H54 (cell line): ENCODE data around the gene POU6F1.

Source experiments
- DNase-seq: peaks from one replicate; pipeline ENCODE4 v3.0.0; 2011; ENCODE audit warnings: low spot score, mixed read lengths; ENCODE audit not compliant: insufficient read length
- FAIRE-seq: peaks from 3 replicates; lab custom pipeline; 2011; peaks lifted over from hg19 to GRCh38; lab: Jason Lieb, UNC
- POLR2A ChIP-seq: IDR thresholded peaks from 2 replicates; pipeline ENCODE4 v1.6.1; 2011; ENCODE audit warnings: low read depth, mild to moderate bottlenecking, low read length

The POU6F1 gene

DNA sequence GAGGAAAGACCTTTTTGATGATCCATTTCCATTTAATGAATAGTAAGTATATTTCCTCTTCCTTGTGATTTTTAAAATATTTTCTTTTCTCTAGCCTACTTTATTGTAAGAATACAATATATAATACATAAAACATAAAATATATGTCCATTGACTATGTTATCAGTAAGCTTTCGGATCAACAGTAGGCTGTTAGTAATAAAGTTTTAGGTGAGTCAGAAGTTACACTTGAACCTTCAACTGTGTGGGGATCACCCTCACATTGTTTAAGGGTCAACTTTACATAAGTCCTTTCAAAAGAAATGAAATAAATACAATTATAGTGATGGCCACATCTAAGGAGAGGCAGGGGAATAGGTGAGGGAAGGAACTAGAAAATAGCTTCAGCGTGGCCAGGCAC is 40.0 kb downstream of the POU6F1 start:
- no peak for TF ChIP-seq POLR2A
- DNase-seq (no peak), FAIRE-seq (no peak)

GRCh38 chr12:51174501-51174900 is 43.4 kb downstream of the POU6F1 start:
- DNase-seq, result no peak
- FAIRE-seq, result no peak
- no peak for TF ChIP-seq POLR2A

DNA sequence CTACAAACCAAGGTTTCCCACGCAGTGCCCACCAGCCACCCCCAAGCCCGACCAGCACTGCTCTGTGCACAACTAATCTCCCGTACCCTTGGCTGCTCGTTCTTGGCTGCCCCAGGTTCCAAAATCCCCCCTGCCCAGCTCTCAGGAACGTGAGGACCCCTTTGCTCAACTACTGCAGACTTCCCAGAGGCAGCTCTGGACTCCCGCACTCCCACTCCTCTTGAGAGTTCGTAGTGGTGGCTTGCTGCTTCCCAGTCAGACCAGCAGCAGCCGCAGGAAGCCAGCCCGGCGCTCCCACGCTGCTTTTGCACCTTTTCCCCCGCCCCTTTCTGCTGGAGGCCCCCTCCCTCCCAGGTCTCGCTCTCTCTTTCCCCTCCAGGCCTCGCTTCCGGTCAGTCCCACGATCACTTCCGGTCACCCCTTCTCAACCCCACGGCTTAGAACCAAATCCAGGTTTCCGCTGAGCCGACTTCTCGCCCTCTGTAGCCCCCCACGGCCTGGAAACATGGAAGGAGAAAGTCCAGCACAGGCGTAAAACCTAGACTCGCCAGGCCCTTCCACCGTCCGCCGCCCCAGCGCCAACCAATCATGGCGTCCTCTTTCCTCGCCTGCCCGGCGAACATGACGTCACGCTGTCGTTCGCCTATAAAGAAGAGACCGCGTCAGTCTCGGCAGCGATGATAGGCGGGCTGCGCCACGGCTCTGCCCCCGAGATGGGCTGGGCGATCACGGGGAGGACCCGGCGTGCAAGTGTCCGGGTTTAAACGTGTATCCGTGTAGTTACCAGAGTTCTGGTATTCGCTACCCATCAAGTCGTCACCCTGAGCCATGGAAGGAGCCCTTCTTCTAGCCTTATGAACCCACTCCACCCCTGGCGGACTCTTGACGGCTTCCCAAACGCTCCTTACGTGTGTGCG is 45.1 kb downstream of the POU6F1 start, which contains the start of gene TFCP2:
Gene TFCP2 (minus strand): TSS at position 621 of the 917 bp plus-strand sequence. CDS start 713 bp downstream, outside the sequence.
- peak; percentile 63 for TF ChIP-seq POLR2A
- DNase-seq, result peak; percentile 93
- peak; percentile 86 for FAIRE-seq

- TF ChIP-seq POLR2A, result no peak
- DNase-seq (no peak), FAIRE-seq (no peak)
Observed at GRCh38 chr12:51171884-51172514, 45.9 kb downstream of the POU6F1 start.

- TF ChIP-seq POLR2A, result no peak
- DNase-seq, result no peak
- no peak for FAIRE-seq
Observed at GRCh38 chr12:51163795-51164194, 54.1 kb downstream of the POU6F1 start.

GRCh38 chr12:51162217-51162616 is 55.6 kb downstream of the POU6F1 start:
- FAIRE-seq (no peak), DNase-seq (no peak)
- no peak for TF ChIP-seq POLR2A

DNA sequence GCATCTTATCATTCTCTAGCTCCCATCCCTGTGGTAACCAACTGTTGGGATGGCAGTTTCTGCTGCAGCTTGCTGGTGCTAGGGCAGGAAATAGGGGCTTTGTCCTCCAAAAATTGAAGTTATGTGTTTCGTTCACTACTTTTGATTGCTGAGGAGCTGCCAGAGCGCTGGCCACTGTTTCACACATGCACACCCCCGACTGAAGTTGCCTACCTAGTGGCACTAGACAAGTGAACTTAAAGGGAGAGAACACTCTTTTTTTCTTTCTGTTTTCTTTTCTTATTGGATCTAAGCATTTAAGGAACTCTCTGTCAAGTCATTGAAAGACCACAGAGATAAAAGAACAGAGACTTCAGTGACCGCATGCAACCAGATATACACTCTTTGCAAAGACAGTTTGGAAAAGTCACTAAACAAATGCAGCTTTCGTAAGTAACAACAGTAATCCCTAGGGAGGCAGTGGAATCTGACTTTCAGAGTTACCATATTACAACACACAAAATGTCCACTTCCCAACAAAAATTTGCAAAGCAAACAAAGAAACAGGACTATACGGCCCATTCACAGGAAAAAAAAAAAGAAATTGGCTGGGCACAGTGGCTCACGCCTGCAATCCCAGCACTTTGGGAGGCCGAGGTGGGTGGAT is 56.9 kb downstream of the POU6F1 start:
- no peak for DNase-seq
- no peak for FAIRE-seq
- no peak for TF ChIP-seq POLR2A

GRCh38 chr12:51156245-51156765 is 61.6 kb downstream of the POU6F1 start:
- FAIRE-seq, result no peak
- no peak for TF ChIP-seq POLR2A

GRCh38 chr12:51152953-51153352 is 64.9 kb downstream of the POU6F1 start:
- no peak for TF ChIP-seq POLR2A
- FAIRE-seq, result no peak

More at GRCh38 chr12:51156245-51156765, 61.6 kb downstream of the POU6F1 start:
- DNase-seq, result no peak

GRCh38 chr12:51150777-51151176 is 67.1 kb downstream of the POU6F1 start:
- no peak for DNase-seq
- no peak for FAIRE-seq
- no peak for TF ChIP-seq POLR2A

More at GRCh38 chr12:51152953-51153352, 64.9 kb downstream of the POU6F1 start:
- no peak for DNase-seq

DNA sequence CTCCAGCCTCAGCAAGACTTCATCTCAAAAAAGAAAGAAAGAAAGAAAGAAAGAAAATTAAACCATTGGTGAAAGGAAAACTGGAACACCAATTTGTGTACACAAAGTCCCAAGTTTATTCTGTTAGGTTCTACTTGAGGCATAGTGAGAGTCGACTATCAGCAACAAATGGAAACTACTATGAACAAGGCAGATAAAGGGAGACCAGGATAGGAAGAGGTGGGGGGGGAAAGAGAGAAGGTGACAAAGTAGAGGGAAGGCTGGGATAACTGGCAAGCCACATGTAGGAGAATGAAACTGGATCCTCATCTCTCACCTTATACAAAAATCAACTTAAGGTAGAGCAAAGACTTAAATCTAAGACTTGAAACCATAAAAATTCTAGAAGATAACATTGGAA is 70.6 kb downstream of the POU6F1 start:
- no peak for TF ChIP-seq POLR2A
- no peak for DNase-seq
- FAIRE-seq, result no peak

GRCh38 chr12:51139292-51139844 is 78.5 kb downstream of the POU6F1 start:
- no peak for TF ChIP-seq POLR2A
- DNase-seq, result no peak
- FAIRE-seq, result no peak
